ENCODE measurements around the gene SDK1.

The SDK1 gene

DNA sequence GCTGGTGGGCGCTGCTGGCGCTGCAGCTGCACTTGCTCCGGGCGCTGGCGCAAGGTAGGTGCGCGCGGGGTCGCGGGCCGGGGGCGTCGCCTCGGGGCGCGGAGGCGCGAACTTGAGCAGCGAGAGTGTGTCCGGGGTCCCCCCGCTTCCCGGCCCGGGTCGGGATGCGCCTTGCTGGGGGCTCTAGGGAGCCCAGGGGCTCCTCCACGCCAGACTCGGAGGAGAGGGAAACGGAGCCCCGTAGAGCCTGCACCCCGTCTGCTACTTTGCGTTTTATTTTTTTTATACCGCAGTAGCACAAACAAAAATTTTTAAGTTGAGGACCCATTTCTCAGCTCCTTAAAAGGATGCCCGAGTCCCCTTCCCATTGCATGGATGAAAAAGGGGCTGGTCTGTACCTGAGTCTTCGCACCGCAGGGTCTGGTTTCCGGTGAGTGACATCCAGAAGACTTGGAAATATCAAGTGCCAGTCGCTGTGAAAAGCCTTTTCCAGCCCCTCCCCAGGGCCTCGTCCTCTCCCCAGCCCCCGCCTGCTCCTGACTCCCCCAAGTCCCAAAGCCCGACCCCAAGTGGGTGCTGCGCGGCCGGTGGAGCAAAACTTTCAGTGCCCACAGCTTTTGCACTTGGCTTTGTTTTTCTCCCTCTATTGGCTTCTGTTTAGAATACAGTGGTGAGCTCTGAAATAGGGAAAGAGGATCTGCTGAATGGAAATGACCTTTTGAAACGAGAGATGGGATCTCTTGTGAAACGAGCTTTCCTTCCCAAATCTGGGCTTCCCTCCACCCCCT, 973 bp downstream of the SDK1 start:
- peak; percentile 76 for DNase-seq (ENCODE audit: low spot score)
- TF ChIP-seq, protein P1, sequence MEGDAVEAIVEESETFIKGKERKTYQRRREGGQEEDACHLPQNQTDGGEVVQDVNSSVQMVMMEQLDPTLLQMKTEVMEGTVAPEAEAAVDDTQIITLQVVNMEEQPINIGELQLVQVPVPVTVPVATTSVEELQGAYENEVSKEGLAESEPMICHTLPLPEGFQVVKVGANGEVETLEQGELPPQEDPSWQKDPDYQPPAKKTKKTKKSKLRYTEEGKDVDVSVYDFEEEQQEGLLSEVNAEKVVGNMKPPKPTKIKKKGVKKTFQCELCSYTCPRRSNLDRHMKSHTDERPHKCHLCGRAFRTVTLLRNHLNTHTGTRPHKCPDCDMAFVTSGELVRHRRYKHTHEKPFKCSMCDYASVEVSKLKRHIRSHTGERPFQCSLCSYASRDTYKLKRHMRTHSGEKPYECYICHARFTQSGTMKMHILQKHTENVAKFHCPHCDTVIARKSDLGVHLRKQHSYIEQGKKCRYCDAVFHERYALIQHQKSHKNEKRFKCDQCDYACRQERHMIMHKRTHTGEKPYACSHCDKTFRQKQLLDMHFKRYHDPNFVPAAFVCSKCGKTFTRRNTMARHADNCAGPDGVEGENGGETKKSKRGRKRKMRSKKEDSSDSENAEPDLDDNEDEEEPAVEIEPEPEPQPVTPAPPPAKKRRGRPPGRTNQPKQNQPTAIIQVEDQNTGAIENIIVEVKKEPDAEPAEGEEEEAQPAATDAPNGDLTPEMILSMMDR (IDR thresholded peaks at IDR 0.05) = no peak
- Histone ChIP-seq H3K27ac (peak overlapping the region; percentile 63 to 90), H3K4me3 (peak overlapping the region; percentile 94)

DNA sequence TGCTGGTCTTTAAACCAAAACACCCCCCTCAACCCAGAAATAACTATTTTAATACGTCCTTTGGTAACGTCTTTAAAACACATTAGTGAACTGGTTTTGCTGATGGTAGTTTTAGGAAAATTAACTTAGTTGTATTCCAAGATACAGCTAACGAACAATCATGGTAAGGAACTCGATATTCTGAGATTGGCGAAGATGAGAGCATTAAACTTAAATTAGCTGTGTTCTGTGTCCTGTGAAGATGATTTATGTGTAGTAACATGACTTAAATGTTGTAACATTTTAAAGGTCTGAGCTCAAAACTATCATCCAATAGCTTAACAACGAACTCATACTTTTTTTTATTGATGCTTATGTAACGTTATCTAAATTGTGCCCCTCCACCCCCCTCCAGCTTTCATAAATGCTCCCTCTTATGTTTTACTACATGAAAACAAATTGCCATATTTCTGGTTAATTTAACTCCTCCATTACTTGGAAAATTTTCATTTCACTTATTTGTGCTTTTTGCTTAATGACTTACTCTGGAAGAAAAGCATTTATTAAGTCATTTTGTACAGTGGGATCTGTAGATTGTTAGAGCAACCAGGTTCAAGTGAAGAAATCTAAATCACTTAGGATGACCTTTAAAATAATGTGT, 1.7 kb downstream of the SDK1 start:
- TF ChIP-seq, protein P1 (IDR thresholded peaks at IDR 0.05) = no peak
- DNase-seq (ENCODE audit: low spot score) = no peak
- Histone ChIP-seq H3K4me3 (peak overlapping the region; percentile 94), H3K27ac (peak overlapping the region; percentile 63 to 90)

DNA sequence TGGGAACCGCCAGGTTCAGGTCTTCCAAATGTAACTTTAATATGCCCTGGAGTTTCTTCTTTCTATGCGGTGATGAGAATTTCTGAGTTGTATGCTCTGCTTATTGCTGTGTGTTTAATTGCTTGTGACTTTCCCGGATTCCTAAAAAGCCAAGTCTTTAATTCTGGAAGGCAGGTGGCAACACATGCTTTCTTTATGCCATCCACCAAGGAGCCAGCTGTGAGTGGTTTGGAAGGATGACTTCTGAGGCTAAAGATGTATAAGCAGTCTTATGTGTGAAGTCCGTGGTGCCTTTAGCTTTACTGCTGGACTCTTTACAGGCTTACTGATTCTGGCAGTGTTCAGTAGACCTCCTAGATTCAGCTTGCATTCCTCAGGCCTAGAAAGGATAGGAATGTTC, 3.1 kb downstream of the SDK1 start:
- TF ChIP-seq, protein P1 (IDR thresholded peaks at IDR 0.05) = no peak
- Histone ChIP-seq H3K4me3 (no peak overlapping the region), H3K27ac (peak overlapping the region in 1 of 2 donors; percentile 58)
- DNase-seq (ENCODE audit: low spot score) = no peak

DNA sequence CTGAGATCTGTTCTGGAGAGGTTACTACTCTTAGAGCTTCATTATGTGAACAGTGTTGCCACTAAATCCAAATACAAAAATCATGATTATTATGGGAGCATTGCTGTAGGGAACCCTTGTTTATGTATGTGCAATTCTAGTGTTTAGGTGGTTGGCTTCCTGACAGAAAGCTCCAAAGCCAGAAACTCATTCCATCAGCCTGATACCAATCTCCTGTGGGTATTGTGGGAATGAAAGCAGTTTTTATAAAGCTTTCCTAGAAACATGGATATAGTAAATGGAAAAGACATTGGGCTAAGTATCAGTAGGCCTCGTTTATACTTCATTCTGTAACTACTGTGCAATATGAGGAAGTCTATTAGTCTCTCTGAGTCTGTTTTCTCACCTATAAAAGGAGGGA, 6.4 kb downstream of the SDK1 start:
- TF ChIP-seq, protein P1 (IDR thresholded peaks at IDR 0.05) = no peak
- DNase-seq (ENCODE audit: low spot score) = no peak
- Histone ChIP-seq H3K4me3 (no peak overlapping the region), H3K27ac (peak overlapping the region; percentile 13 to 33)

DNA sequence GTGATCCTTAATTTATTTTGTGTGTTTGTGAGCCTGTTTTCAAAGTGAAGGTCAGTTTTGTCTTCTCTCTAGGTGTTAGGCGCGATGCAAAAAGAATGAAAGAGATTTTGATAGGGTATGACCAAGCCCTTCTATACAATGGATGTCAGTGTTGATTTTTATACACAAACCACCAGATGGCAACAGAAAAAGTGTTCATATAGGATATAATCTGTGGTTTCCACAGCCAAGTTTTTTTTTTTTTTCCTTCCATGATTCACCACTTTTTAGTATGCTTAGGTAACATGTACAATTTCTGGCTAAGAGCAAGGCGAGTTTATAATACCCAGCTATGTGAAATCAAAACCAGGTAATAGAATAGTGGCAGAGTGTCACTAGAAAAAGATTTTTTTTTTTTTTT, 8.1 kb downstream of the SDK1 start:
- TF ChIP-seq, protein P1 (IDR thresholded peaks at IDR 0.05) = no peak
- H3K4me3 ChIP-seq = no peak overlapping the region
- no peak for DNase-seq (ENCODE audit: low spot score)
- H3K27ac ChIP-seq = no peak overlapping the region

DNA sequence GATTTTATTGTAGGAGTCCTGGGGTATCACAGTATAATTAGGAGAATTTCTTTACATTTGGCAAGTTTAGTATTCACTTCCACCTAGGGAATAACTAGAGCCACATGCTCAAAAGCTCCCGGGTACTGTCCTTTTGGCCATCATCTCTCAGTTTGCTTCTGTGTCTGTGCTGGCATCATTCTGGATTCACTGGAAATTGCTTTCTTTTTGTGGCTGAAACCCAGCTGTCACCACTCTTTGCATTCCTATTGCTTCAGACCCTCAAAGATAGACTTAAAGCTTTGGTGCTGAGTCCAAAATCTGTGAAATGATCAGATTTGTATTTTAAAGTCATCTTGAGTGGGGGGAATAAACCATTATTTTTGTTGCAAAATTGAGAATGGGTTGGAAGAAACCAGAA, 8.9 kb downstream of the SDK1 start:
- H3K4me3 ChIP-seq = no peak overlapping the region
- no peak overlapping the region for H3K27ac ChIP-seq
- DNase-seq (ENCODE audit: low spot score) = no peak
- TF ChIP-seq, protein P1 (IDR thresholded peaks at IDR 0.05) = no peak

DNA sequence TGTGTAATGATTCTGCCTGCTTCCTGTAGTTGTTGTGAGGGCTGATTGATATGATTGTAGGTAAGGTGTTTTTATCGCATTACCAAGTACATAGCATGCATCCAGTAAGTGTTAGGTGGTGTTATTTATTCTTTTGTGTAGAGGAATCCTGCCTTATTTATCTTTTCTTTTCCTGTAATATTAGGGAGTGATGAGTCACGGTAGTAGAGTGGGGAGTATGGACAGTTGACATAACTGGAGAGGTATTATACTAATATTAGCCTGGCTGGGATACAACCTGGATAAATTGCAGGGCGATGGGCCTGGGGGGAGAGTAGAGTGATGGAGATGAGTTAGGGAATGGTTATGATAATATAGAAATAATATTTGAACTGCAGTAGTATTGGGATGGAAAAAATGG, 9.8 kb downstream of the SDK1 start:
- Histone ChIP-seq H3K27ac (no peak overlapping the region), H3K4me3 (no peak overlapping the region)
- TF ChIP-seq, protein P1 (IDR thresholded peaks at IDR 0.05) = no peak
- no peak for DNase-seq (ENCODE audit: low spot score)
